Esophagus squamous epithelium (tissue), 5 donors: ENCODE data around the gene HPSE2. TPM values are rescaled to one million over a fixed set of nuclear protein-coding genes. Genes with fewer than 3 reads are reported as not detected.

Experiments used
- DNase-seq: peaks from one replicate; lab custom pipeline; 2025; lab: John Stamatoyannopoulos, UW
- H3K27ac ChIP-seq, 4 donors: fragments of 200-600 bp; sonication (generic); one replicate each; pipeline ENCODE4 v1.5.1; 2016 to 2019; ENCODE audit warnings: mild to moderate bottlenecking in 1 of 4
- H3K27me3 ChIP-seq, 4 donors: fragments of 200-600 bp; sonication (generic); 1 replicate in 3 of 4; 2 replicates in 1 of 4; pipeline versions ENCODE4 v1.5.1 to v1.6.0; 2017 to 2021; ENCODE audit warnings: antibody characterized with exemption in 1 of 4
- H3K36me3 ChIP-seq, 3 donors: fragments of 200-600 bp; sonication (generic); one replicate each; pipeline ENCODE4 v1.5.1; 2016 to 2019
- H3K4me1 ChIP-seq, 3 donors: fragments of 200-600 bp; sonication (generic); one replicate each; pipeline ENCODE4 v1.5.1; 2017 to 2019
- H3K4me3 ChIP-seq, 4 donors: fragments of 200-600 bp; sonication (generic); 1 replicate in 3 of 4; 2 replicates in 1 of 4; pipeline ENCODE4 v1.5.1; 2016 to 2019; ENCODE audit warnings: mild to moderate bottlenecking in 2 of 4, moderate library complexity in 1 of 4
- H3K9me3 ChIP-seq, 3 donors: fragments of 200-600 bp; sonication (generic); one replicate each; pipeline ENCODE4 v1.5.1; 2016 to 2019
- POLR2A ChIP-seq, 4 donors: fragments of 450-650 bp; IDR thresholded peaks; one replicate each; pipeline ENCODE4 v1.6.1; 2017; ENCODE audit warnings: antibody characterized with exemption in 4 of 4, mild to moderate bottlenecking in 4 of 4, moderate library complexity in 3 of 4
- WGBS, 2 donors: methylation state at CpG; one replicate each; pipeline ENCODE4 v1.1.5; 2018; 5-methylcytosine and 5-hydroxymethylcytosine counted together
- intact Hi-C: fragments of 100-400 bp; cut with DNase I; formaldehyde crosslinking; loops from one replicate; pipeline ENCODE4 v1.15.0; 2022
- total RNA-seq, 4 donors: library from RNA; depleted of rRNA; stranded (reverse); fragments of >200 nt; gene quantifications; one replicate each; pipeline ENCODE4 v1.1.0, GENCODE V29; 2016
- TF ChIP-seq, protein P1 (sequence below), 6 experiments: fragments of 450-650 bp in 4 of 6; fragments of 200-600 bp in 2 of 6; sonication (generic) in 2 of 6; IDR thresholded peaks; one replicate each; pipeline ENCODE4 v1.5.1; 2016 to 2019; ENCODE audit warnings: antibody characterized with exemption in 6 of 6, mild to moderate bottlenecking in 4 of 6, moderate library complexity in 4 of 6
- donor health status: DM: yes; HTN: yes; CAD: no.

Gene HPSE2
- total RNA-seq, 4 donors from 2014 or later: 0.47 to 5.3 (median 2.6) TPM

DNA sequence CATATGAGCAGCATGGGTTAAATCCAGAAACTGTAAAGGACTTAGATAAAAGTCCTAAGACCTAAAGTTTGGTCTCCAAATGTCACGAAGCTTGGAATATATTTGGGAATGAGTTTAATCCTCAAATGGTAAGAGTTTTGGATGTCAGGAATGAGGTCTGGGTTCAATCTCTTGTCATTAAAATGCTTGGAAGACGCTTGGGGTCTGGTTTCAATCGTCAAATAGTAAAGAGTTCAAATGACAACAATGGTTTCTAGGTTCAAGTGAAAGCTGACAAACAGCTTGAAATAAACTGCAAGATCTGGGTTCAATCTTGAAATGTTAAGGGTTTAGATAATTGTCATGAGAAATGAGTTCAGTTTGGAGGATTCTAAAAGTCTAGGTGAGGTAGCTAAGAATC is 403.5 kb downstream of the HPSE2 start:
- no peaks in the 10 kb centered on the region for H3K27me3 ChIP-seq
- H3K36me3 ChIP-seq: no peaks in the 10 kb centered on the region
- WGBS, 2 donors: 52 to 56% methylated on average over 3 of the region's 3 CpGs
- H3K4me3 ChIP-seq: no peak overlapping the region
- TF ChIP-seq POLR2A (IDR thresholded peaks at IDR 0.05): no peak
- TF ChIP-seq, protein P1, sequence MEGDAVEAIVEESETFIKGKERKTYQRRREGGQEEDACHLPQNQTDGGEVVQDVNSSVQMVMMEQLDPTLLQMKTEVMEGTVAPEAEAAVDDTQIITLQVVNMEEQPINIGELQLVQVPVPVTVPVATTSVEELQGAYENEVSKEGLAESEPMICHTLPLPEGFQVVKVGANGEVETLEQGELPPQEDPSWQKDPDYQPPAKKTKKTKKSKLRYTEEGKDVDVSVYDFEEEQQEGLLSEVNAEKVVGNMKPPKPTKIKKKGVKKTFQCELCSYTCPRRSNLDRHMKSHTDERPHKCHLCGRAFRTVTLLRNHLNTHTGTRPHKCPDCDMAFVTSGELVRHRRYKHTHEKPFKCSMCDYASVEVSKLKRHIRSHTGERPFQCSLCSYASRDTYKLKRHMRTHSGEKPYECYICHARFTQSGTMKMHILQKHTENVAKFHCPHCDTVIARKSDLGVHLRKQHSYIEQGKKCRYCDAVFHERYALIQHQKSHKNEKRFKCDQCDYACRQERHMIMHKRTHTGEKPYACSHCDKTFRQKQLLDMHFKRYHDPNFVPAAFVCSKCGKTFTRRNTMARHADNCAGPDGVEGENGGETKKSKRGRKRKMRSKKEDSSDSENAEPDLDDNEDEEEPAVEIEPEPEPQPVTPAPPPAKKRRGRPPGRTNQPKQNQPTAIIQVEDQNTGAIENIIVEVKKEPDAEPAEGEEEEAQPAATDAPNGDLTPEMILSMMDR (IDR thresholded peaks at IDR 0.05): no peak
- no peaks in the 10 kb centered on the region for H3K4me1 ChIP-seq
- no peak for DNase-seq
- no peak overlapping the region for H3K27ac ChIP-seq
- intact Hi-C loops: no loop called here
- no peaks in the 10 kb centered on the region for H3K9me3 ChIP-seq

DNA sequence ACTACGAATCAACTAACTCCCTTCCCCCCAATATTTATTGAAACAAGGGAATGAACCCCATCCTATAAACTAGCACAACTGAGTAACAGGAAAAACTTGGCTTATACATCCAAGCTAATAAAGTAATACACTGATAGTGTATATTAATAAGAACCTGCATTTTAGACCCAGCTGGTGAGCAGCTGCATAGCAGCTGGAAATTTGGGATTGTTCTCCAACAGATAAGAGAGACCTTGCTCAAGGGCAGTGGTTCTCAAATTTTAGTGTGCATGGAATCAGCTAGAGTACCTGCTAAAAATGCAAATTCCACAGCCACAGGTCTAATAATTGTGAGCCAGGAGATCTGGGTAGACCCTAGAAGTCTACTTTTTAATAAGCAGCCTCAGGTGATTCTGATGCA is 404.3 kb downstream of the HPSE2 start:
- no peak for DNase-seq
- 64 to 67% methylated on average over 1 of the region's 1 CpG for WGBS, 2 donors

DNA sequence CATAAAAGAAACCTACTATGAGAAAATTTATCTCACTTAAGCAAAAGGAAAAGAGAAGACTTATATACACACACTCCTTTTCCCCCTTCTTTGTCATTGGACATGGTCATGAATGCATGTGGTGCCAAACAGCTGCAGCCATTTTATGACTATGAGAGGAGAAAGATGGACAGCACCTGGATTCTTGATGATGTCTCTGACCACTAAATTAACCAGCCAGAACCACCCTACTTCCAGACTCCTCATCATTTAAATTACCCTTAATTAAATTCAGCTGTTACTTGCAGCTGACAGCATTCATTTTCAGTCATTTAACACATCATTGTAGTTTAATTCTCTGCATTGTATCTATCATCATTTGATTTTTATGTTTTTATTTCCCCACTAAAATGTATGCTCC is 409.9 kb downstream of the HPSE2 start:
- no peak overlapping the region for H3K4me3 ChIP-seq
- H3K9me3 ChIP-seq: no peaks in the 10 kb centered on the region
- no peaks in the 10 kb centered on the region for H3K27me3 ChIP-seq
- DNase-seq: no peak
- TF ChIP-seq POLR2A (IDR thresholded peaks at IDR 0.05): no peak
- TF ChIP-seq, protein P1 (IDR thresholded peaks at IDR 0.05): no peak
- no peaks in the 10 kb centered on the region for H3K4me1 ChIP-seq
- H3K27ac ChIP-seq: no peak overlapping the region
- intact Hi-C loops: no loop called here
- H3K36me3 ChIP-seq: no peaks in the 10 kb centered on the region

More for the DNA sequence above, 404.3 kb downstream of the HPSE2 start:
- H3K4me3 ChIP-seq: no peak overlapping the region
- H3K36me3 ChIP-seq: no peaks in the 10 kb centered on the region
- intact Hi-C loops: no loop called here
- TF ChIP-seq, protein P1 (IDR thresholded peaks at IDR 0.05): no peak
- TF ChIP-seq POLR2A (IDR thresholded peaks at IDR 0.05): no peak
- no peak overlapping the region for H3K27ac ChIP-seq
- H3K9me3 ChIP-seq: no peaks in the 10 kb centered on the region
- no peaks in the 10 kb centered on the region for H3K27me3 ChIP-seq
- H3K4me1 ChIP-seq: no peaks in the 10 kb centered on the region

DNA sequence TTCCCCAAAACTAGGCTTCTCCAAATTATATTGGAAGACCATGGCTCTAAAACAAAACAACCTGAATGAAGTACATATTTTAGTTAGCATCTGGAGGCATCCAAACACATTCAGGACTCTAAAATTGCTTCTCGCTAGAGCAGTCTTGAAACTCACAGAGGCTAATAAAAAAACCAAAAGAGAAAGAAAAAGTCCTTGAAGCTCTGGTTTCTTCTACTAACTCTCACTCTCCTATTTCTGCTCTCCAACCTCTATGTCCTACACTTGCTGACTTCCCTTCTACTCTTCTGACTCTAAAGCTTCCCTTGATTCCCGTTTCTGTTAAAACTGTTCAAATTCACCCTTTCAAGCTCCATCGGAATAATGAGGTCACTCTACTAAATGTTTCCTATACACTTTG is 418.3 kb downstream of the HPSE2 start:
- 80 to 94% methylated on average over 3 of the region's 3 CpGs for WGBS, 2 donors
- intact Hi-C loops: no loop called here

DNA sequence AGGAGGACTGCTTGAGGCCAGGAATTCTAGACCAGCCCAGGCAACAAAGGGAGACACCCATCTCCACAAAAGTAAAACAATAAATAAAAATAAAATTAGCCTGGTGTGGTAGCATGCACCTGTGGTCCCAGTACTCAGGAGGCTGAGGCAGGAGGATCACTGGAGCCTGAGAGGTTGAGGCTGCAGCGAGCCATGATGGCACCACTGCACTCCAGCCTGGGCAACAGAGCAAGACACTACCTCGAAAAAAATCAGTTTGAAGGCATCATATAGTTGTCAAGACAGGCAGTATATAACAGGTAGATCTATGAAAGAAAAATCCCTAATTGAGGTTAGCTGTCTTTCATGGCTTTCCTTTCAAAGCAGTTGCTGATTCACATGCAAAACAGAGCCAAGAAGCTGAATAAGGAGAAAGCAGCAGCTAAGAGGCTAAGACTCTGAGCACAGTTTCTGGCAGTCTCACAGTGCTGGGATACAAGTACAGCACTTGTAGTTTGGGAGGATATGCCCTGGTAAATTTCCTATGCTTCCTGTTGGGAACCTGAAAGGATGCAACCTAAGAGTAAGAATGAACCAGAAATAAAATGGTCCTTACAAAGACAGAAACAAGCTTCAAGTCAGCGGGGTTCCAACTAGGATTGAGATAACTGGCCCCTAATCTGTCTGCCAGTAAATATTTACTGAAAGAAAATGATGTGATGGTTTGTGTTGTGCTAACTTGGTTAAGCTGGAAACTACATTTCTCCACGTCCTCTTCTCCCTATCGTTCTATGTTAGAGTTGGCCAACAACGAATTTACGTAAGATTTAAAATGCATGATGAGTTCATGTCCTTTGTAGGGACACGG is 420.4 kb downstream of the HPSE2 start:
- H3K27ac ChIP-seq: no peak overlapping the region
- H3K4me3 ChIP-seq: no peak overlapping the region
- intact Hi-C loops: no loop called here
- no peaks in the 10 kb centered on the region for H3K27me3 ChIP-seq
- H3K36me3 ChIP-seq: no peaks in the 10 kb centered on the region
- no peak for TF ChIP-seq POLR2A (IDR thresholded peaks at IDR 0.05)
- TF ChIP-seq, protein P1 (IDR thresholded peaks at IDR 0.05): no peak
- no peak for DNase-seq
- H3K9me3 ChIP-seq: no peaks in the 10 kb centered on the region
- no peaks in the 10 kb centered on the region for H3K4me1 ChIP-seq
- 44 to 54% methylated on average over 8 of the region's 8 CpGs for WGBS, 2 donors

More for the DNA sequence above, 418.3 kb downstream of the HPSE2 start:
- no peak overlapping the region for H3K27ac ChIP-seq
- no peak for TF ChIP-seq POLR2A (IDR thresholded peaks at IDR 0.05)
- TF ChIP-seq, protein P1 (IDR thresholded peaks at IDR 0.05): no peak
- no peak for DNase-seq
- H3K9me3 ChIP-seq: no peaks in the 10 kb centered on the region
- no peaks in the 10 kb centered on the region for H3K27me3 ChIP-seq
- H3K4me3 ChIP-seq: no peak overlapping the region
- no peaks in the 10 kb centered on the region for H3K36me3 ChIP-seq
- H3K4me1 ChIP-seq: no peaks in the 10 kb centered on the region
